NCI-H146 treated with DMSO at 0.1 percent for 48 hours (cell line): ENCODE measurements around the gene SLC16A7.

ENCODE experiments used
- DNase-seq: peaks from one replicate; lab custom pipeline; 2025; ENCODE audit not compliant: unreplicated experiment; lab: John Stamatoyannopoulos, UW

The SLC16A7 gene

GRCh38 chr12:59834659-59835474 lies 239.0 kb downstream of the SLC16A7 start:
- DNase-seq = peak; percentile 32
